PC-3 (cell line): Measurements from ENCODE around the gene CMC1. TPM values are rescaled to one million over a fixed set of nuclear protein-coding genes. Genes with fewer than 3 reads are reported as not detected.

ENCODE experiments used
- ATAC-seq: fragments of 200-7000 bp; cut with Tn5 transposase; 2 replicates; pipeline ENCODE4 v1.9.1; 2020; ENCODE audit warnings: mild to moderate bottlenecking, moderate library complexity
- BruUV-seq: library from RNA; stranded (reverse); fragments of 400-500 nt; replicated peaks from 2 replicates; lab custom pipeline; 2021; lab: Mats Ljungman, UMichigan
- CTCF ChIA-PET: fragments of 300-600 bp; sonication (Branson Sonifier 250); formaldehyde crosslinking; loops from one replicate; lab custom pipeline; 2022; ENCODE audit warnings: antibody characterized with exemption; lab: Charles Lee
- POLR2A ChIA-PET: fragments of 300-600 bp; sonication (Branson Sonifier 250); formaldehyde crosslinking; loops from one replicate; lab custom pipeline; 2022; ENCODE audit warnings: antibody characterized with exemption; ENCODE audit not compliant: unreplicated experiment; lab: Charles Lee
- DNase-seq: peaks from one replicate; pipeline ENCODE4 v3.0.0-alpha.2; 2015
- H2AFZ ChIP-seq: fragments of 300-600 bp; sonication (generic); 2 replicates; pipeline ENCODE4 v1.6.0; 2016; ENCODE audit warnings: antibody characterized with exemption, low read length
- H3F3A ChIP-seq: fragments of 300-600 bp; sonication (generic); one replicate; pipeline ENCODE4 v1.6.0; 2017; ENCODE audit warnings: antibody characterized with exemption, low read length, control low read depth, mild to moderate bottlenecking; ENCODE audit not compliant: unreplicated experiment
- H3K27ac ChIP-seq: fragments of 300-600 bp; sonication (generic); 2 replicates; pipeline ENCODE4 v1.5.1; 2016; ENCODE audit warnings: mild to moderate bottlenecking, low read length
- H3K27me3 ChIP-seq: fragments of 300-600 bp; sonication (generic); 2 replicates; pipeline ENCODE4 v1.6.1; 2016; ENCODE audit warnings: low read length, mixed read lengths
- H3K36me3 ChIP-seq: fragments of 300-600 bp; sonication (generic); 2 replicates; pipeline ENCODE4 v1.6.1; 2016; ENCODE audit warnings: low read depth, mixed run types, low read length, mixed read lengths
- H3K4me1 ChIP-seq: fragments of 300-600 bp; sonication (generic); 2 replicates; pipeline ENCODE4 v1.5.1; 2016; ENCODE audit warnings: low read length; ENCODE audit not compliant: insufficient read depth
- H3K4me2 ChIP-seq: fragments of 300-600 bp; sonication (generic); 2 replicates; pipeline ENCODE4 v1.6.0; 2016; ENCODE audit warnings: low read length
- H3K4me3 ChIP-seq: fragments of 300-600 bp; sonication (generic); 2 replicates; pipeline ENCODE4 v1.5.1; 2016; ENCODE audit warnings: mild to moderate bottlenecking, low read length, mixed read lengths
- H3K79me2 ChIP-seq: fragments of 300-600 bp; sonication (generic); 2 replicates; pipeline ENCODE4 v1.6.1; 2017; ENCODE audit warnings: low read length, mixed read lengths
- H3K9ac ChIP-seq: fragments of 300-600 bp; sonication (generic); 2 replicates; pipeline ENCODE4 v1.6.0; 2016; ENCODE audit warnings: mild to moderate bottlenecking, low read length
- H3K9me2 ChIP-seq: fragments of 300-600 bp; sonication (generic); replicated peaks from 2 replicates; pipeline ENCODE4 v1.6.1; 2016; ENCODE audit warnings: mixed run types, low read length, mixed read lengths
- H3K9me3 ChIP-seq: fragments of 300-600 bp; sonication (generic); 2 replicates; pipeline ENCODE4 v1.6.1; 2016; ENCODE audit warnings: low read length, mixed read lengths
- H4K20me1 ChIP-seq: fragments of 300-600 bp; sonication (generic); 2 replicates; pipeline ENCODE4 v1.6.1; 2016; ENCODE audit warnings: low read length, mixed read lengths
- CTCF ChIP-seq: fragments of 300-600 bp; sonication (generic); conservative IDR thresholded peaks from 2 replicates; pipeline ENCODE4 v1.5.1; 2017; ENCODE audit warnings: antibody characterized with exemption, low read depth, mild to moderate bottlenecking, low read length
- EZH2 ChIP-seq: fragments of 300-600 bp; sonication (generic); IDR thresholded peaks from one replicate; pipeline ENCODE4 v1.6.1; 2017; ENCODE audit warnings: antibody characterized with exemption, mild to moderate bottlenecking, low read length; ENCODE audit not compliant: unreplicated experiment
- EZH2phosphoT487 ChIP-seq: fragments of 300-600 bp; sonication (generic); IDR thresholded peaks from 2 replicates; pipeline ENCODE4 v1.6.1; 2018; ENCODE audit warnings: mild to moderate bottlenecking, antibody characterized with exemption, low read length, borderline replicate concordance
- intact Hi-C: fragments of 100-400 bp; cut with micrococcal nuclease; formaldehyde crosslinking; loops from 2 replicates; pipeline ENCODE4 v1.9.0; 2023
- total RNA-seq: library from RNA; depleted of rRNA; stranded (reverse); fragments of >200 nt; gene quantifications from 2 replicates; pipeline ENCODE4 v1.2.3, GENCODE V29; 2014

CMC1 gene
- total RNA-seq, 1 experiment from 2014 or later = 16.7 TPM

DNA sequence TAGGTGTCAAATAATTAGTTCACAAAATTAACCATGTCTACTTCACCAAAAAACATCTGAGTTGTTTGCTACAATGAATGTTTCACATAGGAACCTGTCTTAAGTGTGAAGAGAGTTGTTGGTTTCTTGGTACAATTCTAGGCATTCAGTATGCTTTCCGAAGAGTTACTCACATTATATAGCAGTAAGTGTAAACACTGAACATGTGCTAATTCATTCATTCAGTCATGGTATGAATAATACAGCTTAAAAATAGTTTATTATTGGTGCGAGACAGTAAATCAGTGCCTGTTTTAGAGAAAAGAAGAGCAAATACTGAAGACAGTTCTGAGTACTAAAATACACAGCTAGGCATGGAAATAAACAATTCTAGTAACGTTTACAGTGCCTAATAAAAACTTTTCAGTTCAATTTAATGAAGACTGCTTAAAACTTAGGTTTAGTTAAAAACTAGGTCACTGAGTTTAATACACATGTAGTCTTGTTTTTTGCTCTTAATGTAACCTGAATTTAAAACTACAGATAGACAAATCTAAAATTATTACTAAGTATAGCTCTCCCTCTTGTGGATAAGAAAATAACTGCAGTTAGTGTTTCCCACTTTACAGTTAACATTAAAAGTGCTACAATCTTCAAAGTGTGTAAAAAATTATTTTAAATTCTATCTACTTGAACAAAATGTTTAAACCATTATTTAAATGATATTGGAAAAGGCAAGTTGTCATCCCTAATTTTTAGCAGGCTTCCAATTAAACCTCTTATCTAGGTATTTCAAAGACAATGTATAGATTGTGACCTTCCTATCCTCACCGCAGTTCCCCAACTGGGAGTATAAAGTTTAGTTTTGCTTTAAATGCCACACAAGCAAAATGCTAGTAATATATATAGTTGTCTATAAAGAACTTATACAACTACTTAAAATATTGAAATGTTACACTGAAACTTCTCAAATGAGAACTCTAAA is 87.1 kb downstream of the CMC1 start:
- H3K27me3 ChIP-seq = no peaks in the 10 kb centered on the region
- H3K9ac ChIP-seq = no peak overlapping the region
- H3K79me2 ChIP-seq = no peaks in the 10 kb centered on the region
- no peaks in the 10 kb centered on the region for H3K9me3 ChIP-seq
- H3K4me2 ChIP-seq = no peak overlapping the region
- BruUV-seq = no TSS peak
- DNase-seq (peak; percentile 75), ATAC-seq (peak; percentile 33; the same call in 1 of the 2 replicates)
- no peaks in the 10 kb centered on the region for H3K4me1 ChIP-seq
- intact Hi-C loops = loop anchor here (1.0 to 10.0 kb wide), 4 partner anchors 386 to 1194 kb away; no protein-coding TSS in a partner anchor
- POLR2A ChIA-PET = no interaction called here
- no peak overlapping the region for H3K4me3 ChIP-seq
- no peak overlapping the region for H2AFZ ChIP-seq
- peaks cover 32% of the 10 kb centered on the region for H3K36me3 ChIP-seq
- CTCF ChIA-PET = interaction anchor here (0.6 to 1.5 kb wide), 3 partner anchors 11 to 806 kb away, joined by 3 to 6 read pairs (median 5); no protein-coding TSS in a partner anchor
- no peaks in the 10 kb centered on the region for H3K9me2 ChIP-seq
- TF ChIP-seq EZH2phosphoT487 (no peak), EZH2 (no peak), CTCF (peak; percentile 82)
- H3K27ac ChIP-seq = no peak overlapping the region
- no peaks in the 10 kb centered on the region for H3F3A ChIP-seq
- H4K20me1 ChIP-seq = 0 out of 2 replicates have a peak, but pooled peaks cover 5% of the 10 kb centered on the region

DNA sequence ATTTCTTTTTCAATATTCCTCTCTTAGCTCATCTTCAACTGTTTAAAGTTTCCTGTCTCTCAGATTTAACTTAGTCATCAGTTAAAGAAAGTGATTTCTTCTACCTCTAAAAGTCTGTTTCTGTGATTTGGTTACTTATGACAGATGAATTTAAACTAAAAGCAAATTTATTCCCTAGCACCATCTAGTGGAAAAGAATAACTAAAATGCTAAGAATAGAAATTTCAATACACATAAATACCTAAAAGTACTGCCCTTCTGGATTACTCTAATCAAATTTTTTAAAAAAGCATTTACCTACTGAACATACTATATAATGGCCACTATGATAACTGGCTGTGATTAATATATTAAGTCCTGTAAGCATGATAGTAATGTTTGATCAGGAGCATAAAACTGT is 93.1 kb downstream of the CMC1 start:
- ATAC-seq (peak; percentile 42; the same call in 1 of the 2 replicates), DNase-seq (peak; percentile 39)
- Histone ChIP-seq H3K9ac (no peak overlapping the region), H3K4me3 (no peak overlapping the region), H3K4me2 (no peak overlapping the region), H4K20me1 (no peaks in the 10 kb centered on the region), H3K36me3 (peaks cover 19% of the 10 kb centered on the region), H3K27me3 (no peaks in the 10 kb centered on the region), H3K9me2 (no peaks in the 10 kb centered on the region), H2AFZ (no peak overlapping the region), H3K9me3 (no peaks in the 10 kb centered on the region), H3K79me2 (no peaks in the 10 kb centered on the region), H3K4me1 (no peaks in the 10 kb centered on the region), H3K27ac (no peak overlapping the region), H3F3A (no peaks in the 10 kb centered on the region)
- ChIA-PET CTCF (no interaction called here), POLR2A (no interaction called here)
- intact Hi-C loops = no loop called here
- TF ChIP-seq EZH2 = no peak
- TF ChIP-seq EZH2phosphoT487 = no peak
- TF ChIP-seq CTCF = peak; percentile 1; the same call in 1 of the 2 replicates
- no TSS peak for BruUV-seq
